SK-N-MC (cell line): Measurements from ENCODE around the gene MBTPS1.

Source experiments
- DNase-seq: peaks from one replicate; pipeline ENCODE4 v3.0.0-alpha.2; 2011; ENCODE audit warnings: low read depth, low spot score
- H3K27ac ChIP-seq: fragments of 200-600 bp; sonication (generic); 2 replicates; pipeline ENCODE4 v1.5.1; 2016; ENCODE audit warnings: mixed run types
- H3K36me3 ChIP-seq: fragments of 200-600 bp; sonication (generic); 2 replicates; pipeline ENCODE4 v1.6.1; 2017; ENCODE audit warnings: antibody characterized with exemption, low read length, mixed read lengths; ENCODE audit not compliant: insufficient read depth
- H3K4me3 ChIP-seq: fragments of 200-600 bp; sonication (generic); 2 replicates; pipeline ENCODE4 v1.5.1; 2016
- H3K9ac ChIP-seq: fragments of 200-600 bp; sonication (generic); 2 replicates; pipeline ENCODE4 v1.8.0; 2017; ENCODE audit warnings: mixed run types, mixed read lengths; ENCODE audit not compliant: insufficient read length
- H3K9me3 ChIP-seq: fragments of 200-600 bp; sonication (generic); 2 replicates; pipeline ENCODE4 v1.6.1; 2017; ENCODE audit warnings: low read depth, mild to moderate bottlenecking, antibody characterized with exemption, low read length, moderate library complexity, mixed read lengths
- EZH2 ChIP-seq: fragments of 200-600 bp; sonication (generic); IDR thresholded peaks from one replicate; pipeline ENCODE4 v1.6.1; 2017; ENCODE audit warnings: antibody characterized with exemption
- FOXP2 ChIP-seq: optimal IDR thresholded peaks from 2 replicates; pipeline ENCODE3; 2011; ENCODE audit warnings: mild to moderate bottlenecking, moderate library complexity; ENCODE audit not compliant: insufficient read depth; ENCODE audit errors: extremely low read length, control extremely low read depth
- POLR2AphosphoS5 ChIP-seq: IDR thresholded peaks from 2 replicates; pipeline ENCODE4 v1.6.1; 2012; ENCODE audit warnings: mild to moderate bottlenecking, low read depth, low read length, borderline replicate concordance

MBTPS1 gene

DNA sequence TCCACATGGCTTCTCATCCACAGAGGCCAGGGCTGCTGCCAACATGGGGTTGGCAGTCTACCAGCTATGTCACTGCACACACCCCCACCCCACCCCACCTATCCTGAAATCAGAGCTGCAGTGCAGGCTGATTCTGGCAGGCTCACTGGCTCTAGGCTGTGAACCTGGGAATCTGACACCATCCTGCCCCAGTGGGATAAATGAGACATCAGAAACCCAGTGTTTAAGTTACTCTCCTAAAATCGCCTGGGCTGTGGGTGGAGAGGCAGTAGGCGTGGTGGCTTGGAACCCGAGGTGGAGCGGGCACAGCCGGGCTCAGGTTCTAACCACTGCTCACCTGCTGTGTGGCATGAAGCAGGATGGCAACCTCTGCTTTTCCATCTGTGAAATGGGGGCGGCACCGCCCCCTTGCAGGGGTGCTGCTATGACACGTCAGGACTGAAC lies 79.7 kb downstream of the MBTPS1 start:
- no peak for DNase-seq
- Histone ChIP-seq H3K27ac (no peak overlapping the region), H3K9me3 (no peaks in the 10 kb centered on the region), H3K4me3 (no peak overlapping the region), H3K36me3 (no peaks in the 10 kb centered on the region), H3K9ac (no peak overlapping the region)
- TF ChIP-seq FOXP2 (no peak), POLR2AphosphoS5 (no peak), EZH2 (no peak)

DNA sequence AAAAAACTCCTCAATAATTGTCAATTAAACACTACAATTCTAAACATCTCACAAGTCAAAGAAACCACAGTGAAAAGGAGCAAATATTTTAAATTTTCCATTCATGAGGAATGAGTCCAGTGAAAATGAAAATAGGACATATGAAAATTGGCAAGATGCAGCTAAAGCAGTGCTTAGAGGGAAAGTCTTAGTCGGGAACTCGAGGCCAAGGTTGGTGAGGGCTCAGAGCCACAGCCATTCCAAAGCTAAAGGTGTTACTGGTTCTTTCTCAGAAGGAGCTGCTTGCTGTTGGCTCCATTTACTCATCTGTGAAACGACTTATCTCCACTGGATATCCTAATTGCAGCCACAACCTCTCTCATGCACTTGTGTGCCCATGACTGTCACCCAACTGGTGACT lies 80.6 kb downstream of the MBTPS1 start:
- no peak for DNase-seq
- H3K4me3 ChIP-seq, result no peak overlapping the region
- TF ChIP-seq EZH2, result no peak
- TF ChIP-seq FOXP2, result no peak
- no peak overlapping the region for H3K27ac ChIP-seq
- H3K9me3 ChIP-seq, result no peaks in the 10 kb centered on the region
- no peak overlapping the region for H3K9ac ChIP-seq
- no peaks in the 10 kb centered on the region for H3K36me3 ChIP-seq

DNA sequence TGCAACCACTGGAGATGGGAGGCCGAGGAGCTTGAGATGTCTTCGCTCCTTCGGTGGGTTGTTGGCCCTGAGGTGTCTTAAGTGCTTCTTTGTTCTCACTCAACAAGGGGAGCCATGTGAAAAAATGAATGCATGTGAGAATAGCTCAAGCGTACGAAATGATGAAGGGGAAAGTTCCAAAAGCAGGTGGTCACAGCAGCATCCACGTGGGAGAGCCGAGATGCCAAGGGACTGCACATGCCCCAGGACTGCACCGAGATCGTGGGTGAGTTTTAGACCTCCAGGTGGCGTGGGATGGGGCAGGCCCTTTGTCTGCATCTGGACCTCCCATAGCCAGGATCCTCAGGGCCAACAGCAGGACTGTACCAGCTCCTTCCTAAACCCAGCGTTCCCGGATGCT lies 82.2 kb downstream of the MBTPS1 start:
- H3K9ac ChIP-seq, result no peak overlapping the region
- no peaks in the 10 kb centered on the region for H3K36me3 ChIP-seq
- no peak for TF ChIP-seq POLR2AphosphoS5
- TF ChIP-seq FOXP2, result no peak
- TF ChIP-seq EZH2, result no peak
- no peaks in the 10 kb centered on the region for H3K9me3 ChIP-seq
- no peak for DNase-seq
- H3K27ac ChIP-seq, result no peak overlapping the region
- H3K4me3 ChIP-seq, result no peak overlapping the region

DNA sequence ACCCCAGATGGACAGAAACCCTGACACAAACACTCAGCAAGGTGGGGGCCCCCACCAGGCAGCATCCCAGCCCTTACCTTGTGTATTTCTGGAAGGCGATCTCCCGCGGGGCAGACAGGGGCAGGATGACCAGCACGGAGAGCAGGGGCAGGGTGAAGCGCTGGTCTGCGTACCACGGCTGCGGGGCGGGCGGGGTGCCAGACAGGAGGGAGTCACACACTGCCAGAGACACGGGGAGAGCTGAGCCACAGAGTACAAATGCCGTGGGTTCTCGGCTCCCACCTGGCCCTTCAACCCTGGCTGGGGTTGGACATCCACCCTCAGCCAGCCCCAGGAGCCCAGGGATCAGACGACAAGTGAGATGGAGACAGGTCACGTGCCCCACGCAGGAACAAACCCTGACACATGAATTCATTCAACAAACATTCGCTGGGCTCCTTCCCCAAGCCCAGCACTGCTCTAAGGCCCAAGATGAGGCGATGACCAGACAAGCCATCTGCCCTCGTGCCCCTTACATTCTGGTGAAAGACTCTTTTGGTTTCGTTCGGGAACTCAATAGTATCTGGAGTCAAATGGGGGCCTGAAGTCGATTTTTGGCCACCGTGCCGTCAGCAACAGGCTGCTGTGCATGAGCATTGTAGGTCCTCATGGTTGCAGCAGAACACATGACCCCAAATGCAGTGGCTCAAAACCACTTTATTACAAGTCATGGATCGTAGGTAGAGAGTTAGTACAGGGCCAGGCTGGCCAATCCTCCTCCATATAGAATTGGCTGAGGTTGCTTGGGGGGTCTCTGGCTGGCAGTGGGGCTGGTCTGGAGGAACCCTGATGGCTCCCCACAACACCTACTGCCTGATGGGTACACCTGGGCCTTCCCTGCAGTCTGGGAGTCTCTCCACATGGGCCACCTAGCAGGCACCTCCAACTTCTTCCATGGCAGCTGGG lies 83.2 kb downstream of the MBTPS1 start:
- Histone ChIP-seq H3K9ac (no peak overlapping the region), H3K36me3 (no peaks in the 10 kb centered on the region), H3K9me3 (no peaks in the 10 kb centered on the region), H3K4me3 (no peak overlapping the region), H3K27ac (no peak overlapping the region)
- no peak for TF ChIP-seq POLR2AphosphoS5
- TF ChIP-seq FOXP2, result no peak
- TF ChIP-seq EZH2, result no peak
- DNase-seq, result no peak

DNA sequence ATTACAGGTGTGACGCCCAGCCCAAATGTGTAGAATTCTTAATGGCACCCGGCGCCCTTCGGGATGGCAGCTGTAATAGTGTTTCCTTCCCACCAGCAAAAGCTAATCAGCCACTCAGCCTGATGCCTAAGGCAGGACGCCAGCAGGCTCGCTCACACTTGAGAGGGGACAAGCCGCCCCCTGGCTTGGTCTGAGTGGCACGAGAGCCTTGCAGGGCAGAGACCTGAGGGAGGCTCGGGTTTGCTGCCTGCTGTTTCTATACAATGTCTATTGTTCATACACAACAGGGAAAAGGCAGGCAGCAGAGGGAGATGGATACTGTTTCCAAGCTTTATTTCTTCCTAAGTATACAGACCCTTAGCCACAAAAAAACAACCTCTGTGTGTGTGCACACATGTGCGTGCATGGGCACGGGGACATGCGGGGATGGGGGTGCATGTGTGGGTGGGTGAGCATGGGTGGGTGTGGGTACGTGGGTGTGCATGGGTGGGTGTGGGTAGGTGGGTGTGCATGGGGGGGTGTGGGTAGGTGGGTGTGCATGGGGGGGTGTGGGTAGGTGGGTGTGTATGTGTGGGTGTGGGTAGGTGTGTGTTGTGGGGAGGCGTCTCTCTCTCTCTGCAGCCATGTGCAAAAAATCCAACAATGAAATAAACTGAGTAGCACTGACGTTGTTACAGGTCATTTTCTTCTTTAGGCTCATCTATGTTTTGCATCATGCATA lies 84.1 kb downstream of the MBTPS1 start:
- Histone ChIP-seq H3K9ac (no peak overlapping the region), H3K9me3 (no peaks in the 10 kb centered on the region), H3K27ac (no peak overlapping the region), H3K36me3 (no peaks in the 10 kb centered on the region), H3K4me3 (no peak overlapping the region)
- no peak for DNase-seq
- TF ChIP-seq FOXP2 (no peak), EZH2 (no peak), POLR2AphosphoS5 (no peak)

DNA sequence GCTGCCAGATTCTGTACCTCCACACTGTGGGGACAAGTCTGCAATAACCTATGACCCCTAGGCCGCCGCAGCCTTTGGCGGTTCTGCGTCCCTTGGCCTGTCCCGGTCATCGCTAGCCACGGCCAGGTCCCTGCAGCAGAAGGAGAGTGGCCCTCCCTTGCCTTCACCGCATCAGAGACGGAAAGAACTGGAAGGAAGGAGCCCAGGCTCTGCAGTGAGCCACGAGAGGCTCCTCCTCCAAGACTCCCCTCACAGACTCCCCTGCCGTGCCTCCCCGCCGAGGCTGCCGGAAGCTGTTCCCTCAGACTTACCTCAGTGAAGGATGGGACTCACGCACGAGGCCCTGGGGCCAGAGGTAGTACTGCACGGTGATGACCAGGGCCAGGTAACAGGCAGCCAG lies 85.2 kb downstream of the MBTPS1 start:
- no peaks in the 10 kb centered on the region for H3K9me3 ChIP-seq
- TF ChIP-seq EZH2 (no peak), FOXP2 (no peak), POLR2AphosphoS5 (no peak)
- H3K9ac ChIP-seq, result no peak overlapping the region

DNA sequence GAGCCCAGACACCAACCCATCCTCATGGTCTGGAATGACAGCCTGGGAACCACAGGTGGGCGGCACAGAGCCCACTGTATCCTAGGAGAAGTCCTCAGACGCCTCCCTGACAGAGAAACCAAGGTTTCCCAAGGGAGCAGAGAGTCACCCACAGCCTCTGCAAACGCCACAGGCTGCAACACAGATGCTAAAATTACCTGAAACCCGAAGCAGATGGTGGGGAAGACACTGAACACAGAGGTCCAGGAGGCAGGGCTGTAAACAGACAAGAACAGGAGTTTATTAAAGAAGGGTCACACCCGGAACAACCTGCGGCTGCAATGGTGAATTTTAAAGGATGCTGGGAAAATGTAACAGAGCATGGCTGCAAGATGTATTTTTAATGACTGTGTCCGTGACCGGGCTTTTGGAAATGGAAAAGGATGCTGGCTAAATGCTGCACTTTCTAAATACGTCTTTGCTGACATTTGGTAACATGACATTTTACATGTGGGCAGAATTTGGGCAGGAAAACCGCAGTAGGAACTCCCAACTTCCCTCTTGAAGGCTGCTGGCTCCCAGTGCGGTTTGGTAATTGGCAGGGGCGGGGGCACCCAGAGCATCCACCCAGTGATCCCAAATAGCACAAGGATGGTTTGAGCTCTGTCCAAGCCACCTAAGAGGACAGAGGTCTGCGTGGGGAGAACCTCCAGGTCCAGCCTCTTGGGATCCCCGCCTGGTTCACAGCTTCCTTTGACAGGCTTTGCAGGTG lies 87.3 kb downstream of the MBTPS1 start:
- Histone ChIP-seq H3K9ac (no peak overlapping the region), H3K4me3 (no peak overlapping the region), H3K36me3 (no peaks in the 10 kb centered on the region), H3K9me3 (no peaks in the 10 kb centered on the region), H3K27ac (no peak overlapping the region)
- no peak for TF ChIP-seq POLR2AphosphoS5
- TF ChIP-seq EZH2, result no peak
- TF ChIP-seq FOXP2, result no peak
- DNase-seq, result no peak

More for the DNA sequence above, 85.2 kb downstream of the MBTPS1 start:
- no peaks in the 10 kb centered on the region for H3K36me3 ChIP-seq
- no peak overlapping the region for H3K27ac ChIP-seq
- no peak overlapping the region for H3K4me3 ChIP-seq
- DNase-seq, result no peak

DNA sequence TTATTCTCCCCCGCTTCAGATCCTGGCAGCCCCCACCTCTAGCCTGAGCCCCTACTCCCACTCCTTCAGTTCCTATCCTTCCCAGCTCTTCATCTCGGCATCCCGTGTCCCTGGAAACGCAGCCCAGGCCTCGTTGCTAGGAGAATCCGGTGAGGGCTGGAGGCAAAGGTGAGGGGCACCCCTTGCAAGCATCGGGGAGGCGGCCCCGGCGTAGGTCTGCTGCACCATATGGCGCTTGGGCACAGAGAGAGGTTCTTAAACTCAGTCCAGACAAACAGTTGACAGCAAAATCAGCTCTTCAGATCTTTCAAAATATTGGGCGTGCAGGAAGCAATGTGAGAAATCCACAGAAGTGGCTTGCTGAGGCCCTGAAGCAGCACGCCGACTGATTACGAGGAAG lies 89.1 kb downstream of the MBTPS1 start:
- H3K36me3 ChIP-seq, result no peaks in the 10 kb centered on the region
- H3K4me3 ChIP-seq, result no peak overlapping the region
- no peaks in the 10 kb centered on the region for H3K9me3 ChIP-seq
- DNase-seq, result no peak
- no peak overlapping the region for H3K27ac ChIP-seq
- no peak overlapping the region for H3K9ac ChIP-seq
- TF ChIP-seq EZH2, result no peak
- TF ChIP-seq POLR2AphosphoS5, result no peak
- no peak for TF ChIP-seq FOXP2
